GOT3 (cell line): ENCODE measurements around the gene GRAP2.
"Not testable (repeated sequence)": the region's sequence is repeated elsewhere in the genome, so short reads cannot be mapped to it uniquely, and the experiment has no call there.

ENCODE experiments used
- DNase-seq: peaks from one replicate; lab custom pipeline; 2025; ENCODE audit warnings: mixed read lengths; lab: John Stamatoyannopoulos, UW

Gene GRAP2

DNA sequence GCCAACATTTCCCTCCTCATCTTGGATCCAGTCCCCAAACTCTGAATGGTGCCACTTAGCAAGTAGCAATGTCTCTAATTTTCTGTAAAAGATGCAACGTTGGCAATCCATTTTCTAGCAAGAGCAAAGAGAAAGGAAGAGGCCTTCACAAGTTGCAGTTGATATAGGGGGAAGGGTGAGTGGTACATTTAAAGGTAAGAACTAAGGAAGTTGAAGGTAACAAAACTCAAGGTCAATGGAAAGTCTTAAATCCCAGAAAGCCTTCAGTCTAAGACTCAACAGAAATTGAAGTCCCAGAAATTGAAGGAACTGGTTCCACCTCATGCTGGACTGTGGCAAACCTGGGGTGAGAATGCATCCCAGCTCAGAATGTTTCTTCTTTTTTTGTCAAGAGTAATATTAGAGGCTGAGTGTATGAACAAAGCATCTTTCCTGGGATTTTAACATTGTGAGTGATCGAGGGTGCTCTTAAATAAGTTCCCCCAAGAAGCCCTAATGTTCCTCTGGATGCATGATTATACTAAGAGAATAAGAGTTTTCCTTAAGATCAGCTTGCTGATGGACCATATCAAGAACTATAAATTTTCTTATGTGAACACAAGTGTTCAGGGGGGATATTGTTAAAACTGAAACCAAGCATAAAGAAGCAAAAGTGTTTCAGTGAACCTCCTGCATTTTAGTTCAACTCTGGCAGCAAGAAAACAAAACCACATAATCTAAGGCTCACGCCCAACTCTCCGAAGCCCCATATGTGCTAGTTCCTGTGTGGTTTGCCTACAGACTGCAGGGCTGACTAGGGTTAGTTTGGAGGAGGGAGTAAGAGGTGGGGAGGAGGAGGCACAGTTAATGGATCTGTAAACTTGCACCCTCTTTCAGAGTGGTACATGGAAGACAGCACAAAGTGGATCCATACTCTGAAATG is at the start of gene GRAP2:
Gene GRAP2 (plus strand): TSS at position 779 of the 922 bp plus-strand sequence. CDS start 46,023 bp downstream, outside the sequence.
- DNase-seq, result no peak

DNA sequence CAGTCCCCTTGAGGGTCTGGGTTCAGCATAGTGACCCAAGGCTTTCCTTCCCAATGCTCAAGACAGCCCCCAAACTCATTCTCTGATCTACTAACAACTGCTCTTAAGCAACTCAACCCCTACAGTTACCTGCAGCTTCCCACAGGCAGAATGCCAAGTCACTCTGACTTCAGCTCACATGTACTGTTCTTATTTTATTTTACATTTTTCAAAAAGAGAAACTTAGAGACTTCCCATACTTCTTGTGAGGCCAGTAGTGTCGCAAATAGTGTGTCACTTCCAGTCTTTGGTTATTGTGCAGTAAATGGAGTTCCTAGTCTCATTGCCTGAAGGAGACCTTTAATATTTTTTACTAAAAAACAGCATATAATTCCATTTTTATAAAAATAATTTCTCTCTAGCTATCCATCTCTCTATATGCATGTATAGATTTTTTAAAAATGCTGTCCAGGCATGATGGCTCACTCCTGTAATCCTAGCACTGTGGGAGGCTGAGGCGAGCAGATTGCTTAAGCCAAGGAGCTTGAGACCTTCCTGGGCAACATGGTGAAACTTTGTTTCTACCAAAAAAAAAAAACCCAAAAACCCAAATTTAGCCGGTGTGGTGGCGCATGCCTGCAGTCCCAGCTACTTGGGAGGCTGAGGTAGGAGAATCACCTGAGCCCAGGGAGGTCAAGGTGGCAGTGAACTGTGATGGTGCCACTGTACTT is 49.1 kb upstream of the GRAP2 start:
- DNase-seq, result no peak

DNA sequence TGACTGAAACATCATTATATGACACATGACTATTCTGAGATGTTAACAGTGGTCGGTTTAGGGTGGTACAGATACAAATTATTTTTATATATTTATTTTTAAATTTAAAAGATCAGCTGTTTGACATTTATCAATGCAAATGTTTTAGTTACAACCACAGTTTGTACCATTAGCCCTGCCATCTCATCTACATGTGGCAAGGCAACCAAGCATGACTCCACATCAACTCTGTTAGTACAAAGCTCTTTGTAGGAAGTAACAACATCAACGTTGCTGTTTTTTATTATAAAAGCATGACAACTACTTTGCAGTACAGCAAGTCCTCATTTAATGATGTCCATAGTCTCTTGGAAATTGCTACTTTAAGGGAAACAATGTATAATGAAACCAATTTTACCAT is 48.1 kb upstream of the GRAP2 start:
- no peak for DNase-seq

DNA sequence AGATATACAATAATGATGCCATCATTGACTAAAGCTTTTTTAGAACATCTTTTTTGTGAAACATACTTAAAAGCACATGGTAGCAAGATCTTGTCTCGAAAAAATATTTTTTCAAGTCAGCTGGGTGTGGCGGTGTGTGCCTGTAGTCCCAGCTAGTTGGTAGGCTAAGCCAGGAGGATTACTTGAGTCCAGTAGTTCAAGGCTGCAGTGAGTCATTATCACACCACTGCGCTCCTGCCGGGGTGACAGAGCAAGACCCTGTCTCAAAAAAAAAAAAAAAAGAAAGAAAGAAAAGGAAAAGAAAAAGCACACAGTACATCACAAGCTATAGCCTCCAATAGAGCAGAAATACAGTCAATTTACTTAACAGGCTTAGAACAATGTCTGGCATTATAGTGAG is 44.3 kb upstream of the GRAP2 start:
- no peak for DNase-seq

DNA sequence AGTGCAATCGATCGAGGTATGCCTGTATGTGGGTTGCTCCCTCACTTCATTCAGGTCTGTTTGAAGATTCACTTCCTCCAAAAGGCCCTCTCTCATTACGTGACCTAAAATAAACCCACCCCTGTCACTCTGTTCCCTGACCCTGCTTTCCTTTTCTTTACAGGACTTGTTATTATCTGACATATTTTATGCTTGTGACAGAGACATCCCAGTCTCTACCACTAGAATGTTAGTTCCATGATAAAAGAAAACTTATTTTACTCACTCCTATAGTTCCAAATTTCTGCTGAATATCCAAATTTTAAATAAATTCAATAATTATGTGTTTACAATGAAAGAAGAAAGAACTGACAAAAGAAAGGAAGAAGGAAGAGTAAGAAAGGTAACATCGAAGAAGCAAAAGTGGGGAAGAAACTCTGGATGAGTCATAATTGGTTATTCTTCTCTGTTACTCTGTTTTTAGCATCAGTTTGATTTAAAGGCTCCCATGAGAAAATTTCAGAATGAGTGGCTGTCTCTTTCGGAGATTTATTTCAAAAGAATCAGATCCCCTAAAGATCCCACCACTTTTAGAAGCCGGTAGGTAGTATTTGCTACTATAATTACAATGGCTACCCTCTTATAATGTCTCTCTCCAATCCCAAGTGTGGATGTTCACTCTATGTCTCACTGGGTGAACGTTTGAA is 40.8 kb upstream of the GRAP2 start:
- no peak for DNase-seq

DNA sequence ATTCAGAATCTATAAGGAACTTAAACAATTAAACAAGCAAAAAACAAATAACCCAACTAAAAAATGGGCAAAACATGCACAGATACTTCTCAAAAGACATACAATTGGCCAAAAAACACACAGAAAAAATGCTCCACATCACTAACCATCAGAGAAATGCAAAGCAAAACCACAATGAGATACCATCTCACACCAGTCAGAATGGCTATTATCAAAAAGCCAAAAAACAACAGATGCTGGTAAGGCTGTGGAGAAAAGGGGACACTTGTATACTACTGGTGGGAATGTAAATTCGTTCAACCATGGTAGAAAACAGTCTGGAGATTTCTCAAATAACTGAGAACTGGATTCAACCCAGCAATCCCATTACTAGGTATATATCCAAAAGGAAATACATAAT is 32.1 kb upstream of the GRAP2 start:
- no peak for DNase-seq

DNA sequence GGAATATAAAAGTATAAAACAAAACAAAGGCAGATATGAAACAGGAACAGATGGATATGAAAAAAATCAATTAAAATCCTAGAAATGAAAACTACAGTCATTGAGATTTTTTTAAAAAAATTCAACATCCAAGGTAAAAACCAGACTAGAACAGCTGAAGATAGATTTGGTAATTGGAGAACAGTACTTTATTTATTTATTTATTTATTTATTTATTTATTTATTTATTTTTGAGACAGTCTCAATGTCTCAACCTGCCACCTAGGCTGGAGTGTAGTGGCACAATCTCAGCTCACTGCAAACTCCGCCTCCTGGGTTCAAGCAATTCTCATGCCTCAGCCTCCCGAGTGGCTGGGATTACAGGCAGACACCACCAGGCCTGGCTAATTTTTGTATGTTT is 31.1 kb upstream of the GRAP2 start:
- not testable (repeated sequence) for DNase-seq

DNA sequence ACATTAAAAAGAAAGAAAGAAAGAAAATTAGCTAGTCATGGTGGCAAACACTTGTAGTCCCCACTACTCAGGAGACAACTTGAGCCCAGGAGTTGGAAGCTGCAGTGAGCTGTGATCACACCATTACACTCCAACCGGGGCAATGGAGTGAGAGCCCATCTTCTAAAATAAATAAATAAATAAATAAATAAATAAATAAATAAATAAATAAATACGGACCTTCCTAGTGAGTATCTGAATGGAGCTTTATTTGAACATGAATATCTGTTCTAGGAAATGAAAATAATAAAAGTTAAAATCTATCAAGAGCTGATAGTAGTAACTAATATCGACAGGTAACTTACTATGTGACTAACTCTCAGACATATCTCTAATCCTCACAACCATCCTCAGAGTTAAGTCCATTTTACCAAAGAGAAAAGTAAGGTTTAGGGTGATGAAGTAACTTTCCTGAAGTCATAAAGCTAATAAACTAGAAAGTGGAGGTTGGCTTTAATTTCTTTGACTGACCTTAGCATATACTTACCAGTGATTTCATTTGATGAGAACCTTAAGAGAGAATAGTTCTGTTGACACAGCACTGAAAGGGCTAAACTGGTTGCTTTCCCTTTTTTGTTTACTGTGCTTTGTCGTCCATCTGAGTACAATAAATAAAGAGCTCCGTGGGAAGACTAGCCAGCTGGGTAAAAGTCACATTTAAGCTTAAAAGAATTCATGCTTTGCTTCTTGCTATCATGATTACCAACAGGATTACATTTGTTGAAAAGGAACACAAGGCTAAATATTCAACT is 29.7 kb upstream of the GRAP2 start:
- no peak for DNase-seq

DNA sequence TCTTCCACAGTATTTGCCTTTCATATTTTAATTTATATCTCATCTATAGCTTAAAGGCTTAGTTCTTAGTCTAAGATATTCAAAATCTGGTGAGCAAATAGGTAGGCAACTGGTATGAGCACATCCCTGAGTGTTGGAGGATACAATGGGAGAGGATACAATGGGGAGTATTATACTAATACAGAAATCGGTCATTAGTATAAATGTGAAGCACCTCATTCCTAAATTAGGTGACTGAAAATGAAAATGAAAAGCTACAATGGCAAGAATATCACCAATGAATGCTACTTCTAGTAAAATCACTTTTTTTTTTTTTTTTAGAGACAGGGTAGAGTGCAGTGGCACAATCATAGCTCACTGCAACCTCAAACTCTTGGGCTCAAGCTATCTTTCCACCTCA is 28.3 kb upstream of the GRAP2 start:
- DNase-seq, result no peak

DNA sequence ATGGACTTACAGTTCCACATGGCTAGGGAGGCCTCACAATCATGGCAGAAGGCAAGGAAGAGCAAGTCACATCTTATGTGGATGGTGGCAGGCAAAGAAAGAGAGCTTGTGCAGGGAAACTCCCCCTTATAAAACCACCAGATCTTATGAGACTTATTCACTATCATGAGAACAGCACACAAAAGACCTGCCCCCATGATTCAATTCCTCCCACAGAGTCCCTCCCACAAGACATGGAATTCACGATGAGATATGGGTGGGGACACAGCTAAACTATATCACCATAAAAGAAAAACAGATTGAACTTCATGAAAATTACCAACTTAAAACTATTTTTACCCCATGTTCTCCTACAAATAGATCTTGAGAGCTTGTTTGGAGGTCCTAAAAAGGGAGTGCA is 26.9 kb upstream of the GRAP2 start:
- DNase-seq, result no peak

DNA sequence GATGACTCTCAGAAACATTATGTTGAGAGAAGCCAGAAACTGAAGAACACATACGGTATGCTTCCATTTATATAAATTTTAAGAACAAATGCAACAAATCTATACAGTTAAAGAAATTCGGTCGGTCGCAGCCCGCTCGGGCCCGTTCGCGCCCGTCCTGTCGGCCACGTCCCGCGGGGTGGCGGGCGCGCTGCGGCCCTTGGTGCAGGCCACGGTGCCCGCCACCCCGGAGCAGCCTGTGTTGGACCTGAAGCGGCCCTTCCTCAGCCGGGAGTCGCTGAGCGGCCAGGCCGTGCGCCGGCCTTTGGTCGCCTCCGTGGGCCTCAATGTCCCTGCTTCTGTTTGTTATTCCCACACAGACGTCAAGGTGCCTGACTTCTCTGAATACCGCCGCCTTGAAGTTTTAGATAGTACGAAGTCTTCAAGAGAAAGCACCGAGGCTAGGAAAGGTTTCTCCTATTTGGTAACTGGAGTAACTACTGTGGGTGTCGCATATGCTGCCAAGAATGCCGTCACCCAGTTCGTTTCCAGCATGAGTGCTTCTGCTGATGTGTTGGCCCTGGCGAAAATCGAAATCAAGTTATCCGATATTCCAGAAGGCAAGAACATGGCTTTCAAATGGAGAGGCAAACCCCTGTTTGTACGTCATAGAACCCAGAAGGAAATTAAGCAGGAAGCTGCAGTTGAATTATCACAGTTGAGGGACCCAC is 25.6 kb upstream of the GRAP2 start:
- not testable (repeated sequence) for DNase-seq

DNA sequence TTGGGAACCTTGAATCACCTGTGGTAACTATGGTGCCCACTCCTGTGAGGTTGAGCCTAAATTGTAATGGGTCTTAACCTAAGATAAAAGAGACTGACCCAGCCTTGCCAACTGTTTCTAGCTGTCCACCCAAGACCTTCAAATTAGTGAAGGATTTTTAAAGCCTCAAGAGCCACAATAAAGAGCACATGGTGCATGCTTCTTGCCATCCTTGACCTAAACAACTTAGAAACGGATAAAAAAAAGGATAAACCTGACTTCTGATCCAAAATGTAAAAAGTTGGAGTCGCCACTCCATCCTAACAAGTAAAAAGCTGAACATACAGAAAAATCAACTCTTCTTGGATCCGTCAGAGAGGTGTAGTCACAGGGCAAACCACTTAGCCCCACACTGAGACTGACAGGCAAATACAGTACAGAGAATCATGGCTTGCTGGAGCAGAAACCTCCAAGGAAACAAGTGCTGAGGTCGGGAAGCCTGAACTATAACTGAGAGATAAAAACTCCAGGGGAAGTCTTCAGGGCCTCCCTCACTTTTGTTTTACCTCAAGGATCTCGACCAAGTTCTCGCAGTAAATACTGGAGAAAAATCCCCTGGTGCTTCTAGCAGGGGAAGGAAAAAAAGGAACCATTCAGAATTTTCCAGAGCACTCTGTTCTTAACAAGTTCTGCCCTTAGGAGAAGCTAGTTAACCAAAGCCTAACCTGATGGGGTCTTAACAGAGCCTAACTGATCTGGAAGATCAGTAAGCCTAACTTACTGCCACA is 23.6 kb upstream of the GRAP2 start:
- no peak for DNase-seq

DNA sequence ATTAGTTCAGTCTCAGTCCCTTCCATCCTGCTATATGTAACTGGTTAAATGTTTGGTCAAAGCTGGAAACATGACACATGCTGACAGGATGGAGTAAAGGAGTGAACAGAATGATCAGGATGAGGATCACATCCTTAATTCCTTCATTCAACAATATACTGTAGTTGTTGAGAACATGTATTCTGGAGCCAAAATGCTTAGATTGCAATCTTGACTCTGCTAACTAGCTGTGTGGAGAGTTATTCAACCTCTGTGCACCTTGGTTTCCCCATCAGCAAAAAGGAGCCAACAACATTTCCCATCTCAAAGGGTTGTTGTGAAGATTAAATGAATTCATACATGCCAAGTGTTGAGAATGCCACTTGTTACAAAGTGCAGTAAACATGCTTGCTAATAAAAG is 20.2 kb upstream of the GRAP2 start:
- DNase-seq, result no peak

DNA sequence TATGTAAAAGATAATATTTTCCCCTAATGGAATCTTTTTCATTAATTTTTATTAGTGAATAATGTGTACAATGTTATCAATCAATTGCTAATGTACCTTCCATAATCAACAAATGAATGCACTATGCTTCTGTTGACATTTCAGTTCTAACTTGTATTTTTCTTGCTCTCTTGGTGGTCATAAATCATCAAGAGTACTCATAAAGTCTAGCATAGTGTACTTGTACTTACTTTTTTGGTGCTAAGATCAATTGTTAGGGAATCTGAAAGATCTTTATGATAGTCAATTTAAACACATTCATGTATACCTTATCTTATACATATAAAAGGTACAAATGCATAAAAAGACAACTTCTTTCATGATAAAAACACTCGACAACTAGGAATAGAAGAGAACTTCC is 17.8 kb upstream of the GRAP2 start:
- no peak for DNase-seq

DNA sequence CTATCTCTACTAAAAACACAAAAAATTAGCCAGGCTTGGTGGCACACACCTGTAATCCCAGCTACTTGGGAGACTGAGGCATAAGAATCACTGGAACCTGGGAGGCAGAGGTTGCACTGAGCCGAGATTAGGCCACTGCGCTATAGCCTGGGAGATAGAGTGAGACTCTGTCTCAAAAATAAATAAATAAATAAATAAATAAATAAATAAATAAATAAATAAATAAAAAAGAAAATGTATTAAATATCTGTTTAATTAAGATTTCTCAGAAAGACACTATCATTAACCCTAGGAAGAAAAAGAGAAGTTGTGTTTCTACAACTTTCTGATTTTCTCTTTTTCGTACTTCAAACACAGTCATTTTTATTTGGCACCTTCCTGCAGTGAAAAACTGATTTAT is 11.0 kb upstream of the GRAP2 start:
- DNase-seq, result not testable (repeated sequence)

DNA sequence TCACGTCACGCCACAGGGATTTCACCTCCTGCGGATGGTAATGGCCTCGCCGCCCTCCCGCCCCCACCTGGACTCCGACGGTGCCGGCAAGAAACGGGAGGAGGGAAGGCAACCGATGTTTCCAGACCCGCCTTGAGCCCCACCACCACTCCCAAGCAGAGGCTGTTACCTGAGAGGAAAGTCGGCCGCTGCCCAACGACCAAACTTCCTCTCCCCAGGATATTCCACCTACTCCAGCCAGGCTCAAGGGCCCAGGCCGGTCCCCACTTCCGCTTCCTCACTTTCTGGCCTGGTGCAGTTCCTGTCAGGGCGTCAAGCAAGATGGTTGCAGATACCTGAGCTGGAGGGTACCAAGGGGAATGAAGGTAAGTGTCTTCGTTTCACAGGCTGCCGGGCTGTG is 7.4 kb upstream of the GRAP2 start, which contains the start of gene ENTHD1:
Gene ENTHD1 (minus strand): TSS at position 235 of the 400 bp plus-strand sequence. CDS start 6,012 bp downstream, outside the sequence.
- no peak for DNase-seq

DNA sequence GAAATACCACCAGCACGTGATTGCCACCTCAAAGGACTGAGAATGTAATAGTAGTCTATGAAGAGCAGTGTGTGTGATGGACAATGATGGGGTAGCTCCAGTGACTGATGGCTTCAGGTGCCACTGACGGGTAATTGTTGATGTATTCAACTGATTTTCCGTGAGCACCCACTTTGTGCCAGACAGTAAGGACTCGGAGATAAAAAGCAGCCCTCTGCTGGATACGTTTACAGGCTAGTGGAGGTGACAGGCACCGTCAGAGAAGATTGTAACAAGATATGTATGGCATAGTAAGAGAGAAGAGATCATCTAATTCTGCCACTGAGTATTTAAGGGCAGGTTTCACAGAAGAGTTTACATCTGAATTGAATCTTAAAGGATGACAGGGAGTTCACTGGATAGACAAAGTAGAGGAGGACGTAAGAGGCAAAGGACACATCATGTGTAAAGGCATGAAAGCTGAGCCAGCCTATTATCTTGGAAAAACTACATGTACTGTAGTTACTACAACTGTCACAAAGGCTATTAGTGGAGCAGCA is 6.3 kb upstream of the GRAP2 start:
- DNase-seq, result no peak

DNA sequence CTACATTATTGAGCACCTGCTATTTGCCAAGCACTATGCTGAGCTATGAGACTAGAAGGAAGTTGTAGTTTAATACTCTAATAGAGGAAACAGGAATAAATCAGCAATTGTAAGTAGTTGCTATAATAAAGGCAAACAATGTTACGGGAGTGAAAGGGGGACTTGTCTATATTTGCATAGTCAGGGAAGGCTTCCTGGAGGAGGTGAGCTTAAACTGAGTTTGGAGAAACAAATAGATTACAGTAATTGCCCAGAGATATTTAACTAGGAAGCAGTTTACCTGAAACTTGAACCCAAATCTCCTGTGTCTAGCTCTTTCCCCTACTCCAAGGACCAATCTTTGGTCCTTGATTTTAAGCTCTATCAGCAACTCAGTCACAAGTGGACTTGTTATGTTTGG is 5.2 kb upstream of the GRAP2 start:
- no peak for DNase-seq

DNA sequence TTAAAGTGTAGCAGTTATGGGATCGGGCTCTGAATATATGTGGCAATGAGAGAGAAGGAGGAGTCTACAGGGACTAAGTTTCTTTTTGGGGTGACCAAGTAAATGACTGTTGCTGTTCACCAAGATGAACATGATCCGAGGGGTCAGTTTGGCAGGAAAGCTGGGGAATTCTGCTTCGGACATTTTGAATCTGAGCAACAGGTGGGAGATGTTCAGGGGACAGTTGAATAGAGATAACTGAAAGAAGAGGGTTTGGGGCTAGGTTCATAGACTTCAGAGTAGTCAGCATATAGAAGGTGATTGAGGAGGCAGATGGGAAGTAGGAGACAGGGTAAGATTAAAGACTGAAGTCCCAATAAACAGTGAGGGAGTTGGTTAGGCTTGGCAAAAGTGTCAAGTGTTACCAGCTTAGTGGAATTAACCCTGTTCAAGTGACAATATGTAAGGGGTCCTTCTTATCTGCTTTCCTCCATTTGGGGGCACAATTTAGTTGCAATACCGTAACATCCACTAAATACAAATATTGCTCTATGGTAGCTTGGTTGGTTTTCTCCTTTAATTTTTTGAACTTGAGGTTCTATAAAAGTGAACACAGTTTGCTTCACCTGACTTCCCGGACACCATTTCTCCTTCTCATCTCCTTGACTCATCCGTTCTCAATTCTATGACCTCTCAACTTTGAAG is 4.4 kb upstream of the GRAP2 start:
- no peak for DNase-seq
